Esophagus muscularis mucosa (tissue), 4 donors: ENCODE results near the gene CCM2. TPM values are rescaled to one million over a fixed set of nuclear protein-coding genes. Genes with fewer than 3 reads are reported as not detected.

ENCODE experiments used
- DNase-seq: peaks from one replicate; pipeline ENCODE4 v3.0.0-alpha.2; 2017; ENCODE audit errors: extremely low spot score
- H3K27ac ChIP-seq, 4 donors: fragments of 200-600 bp; sonication (generic); replicated peaks in 1 of 4; 1 replicate in 3 of 4; 2 replicates in 1 of 4; pipeline ENCODE4 v1.5.1; 2016 to 2019; ENCODE audit warnings: mild to moderate bottlenecking in 1 of 4
- H3K27me3 ChIP-seq, 4 donors: fragments of 200-600 bp; sonication (generic); one replicate each; pipeline versions ENCODE4 v1.5.1 to v1.6.0; 2016 to 2019
- H3K36me3 ChIP-seq, 4 donors: fragments of 200-600 bp; sonication (generic); one replicate each; pipeline ENCODE4 v1.5.1; 2016 to 2019
- H3K4me1 ChIP-seq, 4 donors: fragments of 200-600 bp; sonication (generic); one replicate each; pipeline ENCODE4 v1.5.1; 2016 to 2019
- H3K4me3 ChIP-seq, 4 donors: fragments of 200-600 bp; sonication (generic); 1 replicate in 2 of 4; 2 replicates in 2 of 4; pipeline ENCODE4 v1.5.1; 2016 to 2019; ENCODE audit warnings: mild to moderate bottlenecking in 4 of 4, moderate library complexity in 1 of 4
- H3K9me3 ChIP-seq, 4 donors: fragments of 200-600 bp; sonication (generic); 1 replicate in 3 of 4; 2 replicates in 1 of 4; pipeline ENCODE4 v1.5.1; 2016 to 2019
- EP300 ChIP-seq: sonication (generic); formaldehyde crosslinking; IDR thresholded peaks from one replicate; pipeline ENCODE4 v1.6.1; 2017; ENCODE audit warnings: antibody characterized with exemption
- POLR2A ChIP-seq: fragments of 450-650 bp; IDR thresholded peaks from one replicate; pipeline ENCODE4 v1.6.1; 2017; ENCODE audit warnings: antibody characterized with exemption, moderate library complexity, mild to moderate bottlenecking, low read depth
- POLR2AphosphoS5 ChIP-seq, 2 donors: sonication (generic); formaldehyde crosslinking; IDR thresholded peaks; one replicate each; pipeline ENCODE4 v1.6.1; 2017; ENCODE audit warnings: antibody characterized with exemption in 2 of 2
- WGBS: methylation state at CpG from one replicate; pipeline ENCODE4 v1.1.5; 2018; 5-methylcytosine and 5-hydroxymethylcytosine counted together
- intact Hi-C: fragments of 100-400 bp; cut with DNase I; formaldehyde crosslinking; loops from one replicate; pipeline ENCODE4 v1.15.1; 2023
- total RNA-seq, 4 donors: library from RNA; depleted of rRNA; stranded (reverse); fragments of >200 nt; gene quantifications; one replicate each; pipeline versions ENCODE4 v1.1.0 to v1.2.1, GENCODE V29; 2016
- TF ChIP-seq, protein P1 (sequence below), 3 experiments: fragments of 200-600 bp in 2 of 3; fragments of 450-650 bp in 1 of 3; sonication (generic) in 2 of 3; IDR thresholded peaks; one replicate each; pipeline ENCODE4 v1.5.1; 2017 to 2019; ENCODE audit warnings: antibody characterized with exemption in 3 of 3, mild to moderate bottlenecking in 2 of 3, moderate library complexity in 1 of 3

Gene CCM2
- total RNA-seq, 4 donors from 2014 or later = 40.3 to 61.7 (median 49.4) TPM

- WGBS = 79% methylated on average over 12 of the region's 14 CpGs
- no peaks in the 10 kb centered on the region for H3K27me3 ChIP-seq
Observed at GRCh38 chr7:45102785-45103712, 103.0 kb downstream of the CCM2 start.

DNA sequence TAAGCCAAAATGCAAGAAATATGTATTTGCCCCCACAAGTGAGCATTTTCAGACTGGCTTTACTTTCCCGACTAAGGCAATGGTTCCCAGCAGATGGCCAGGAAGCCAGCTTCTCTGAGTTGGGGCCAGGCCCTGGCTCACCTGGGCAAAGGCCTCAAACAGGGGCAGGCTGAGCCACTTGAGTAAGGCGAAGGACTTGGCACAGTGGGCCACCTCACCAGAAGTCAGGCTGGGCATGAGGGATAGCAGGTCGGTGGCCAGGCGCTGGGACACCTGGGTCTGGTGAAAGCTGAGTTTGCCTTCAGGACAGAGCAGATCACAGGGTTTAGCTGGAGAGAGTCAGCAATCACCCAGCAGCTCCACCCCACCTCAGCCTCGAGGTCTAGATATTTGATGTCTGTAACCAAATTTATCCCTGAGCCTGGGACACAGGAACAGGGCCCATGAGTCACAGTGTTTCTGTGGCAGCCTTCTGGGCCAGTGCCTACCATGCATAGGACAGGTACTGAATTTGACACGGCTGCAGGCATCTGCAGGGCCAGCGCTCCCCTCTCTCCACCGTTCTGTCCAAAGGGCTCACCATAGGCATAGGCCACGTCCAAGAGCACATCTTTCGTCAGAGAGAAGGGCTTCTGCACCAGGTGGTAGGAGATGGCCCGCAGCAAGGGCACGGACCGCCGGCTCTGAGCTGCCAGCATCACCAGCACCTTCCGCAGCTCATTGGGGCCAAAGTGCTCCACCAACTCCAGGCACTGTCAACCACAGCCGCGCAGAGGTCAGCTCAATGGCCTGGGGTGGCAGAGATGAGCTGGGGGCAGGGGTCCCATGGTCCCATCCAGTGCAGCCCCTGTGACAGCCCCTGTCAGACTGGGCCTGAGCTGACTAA is 104.2 kb downstream of the CCM2 start:
- peaks cover 30 to 37% (median 36%) of the 10 kb centered on the region in 4 donors for H3K4me1 ChIP-seq
- TF ChIP-seq POLR2A = no peak
- TF ChIP-seq, protein P1, sequence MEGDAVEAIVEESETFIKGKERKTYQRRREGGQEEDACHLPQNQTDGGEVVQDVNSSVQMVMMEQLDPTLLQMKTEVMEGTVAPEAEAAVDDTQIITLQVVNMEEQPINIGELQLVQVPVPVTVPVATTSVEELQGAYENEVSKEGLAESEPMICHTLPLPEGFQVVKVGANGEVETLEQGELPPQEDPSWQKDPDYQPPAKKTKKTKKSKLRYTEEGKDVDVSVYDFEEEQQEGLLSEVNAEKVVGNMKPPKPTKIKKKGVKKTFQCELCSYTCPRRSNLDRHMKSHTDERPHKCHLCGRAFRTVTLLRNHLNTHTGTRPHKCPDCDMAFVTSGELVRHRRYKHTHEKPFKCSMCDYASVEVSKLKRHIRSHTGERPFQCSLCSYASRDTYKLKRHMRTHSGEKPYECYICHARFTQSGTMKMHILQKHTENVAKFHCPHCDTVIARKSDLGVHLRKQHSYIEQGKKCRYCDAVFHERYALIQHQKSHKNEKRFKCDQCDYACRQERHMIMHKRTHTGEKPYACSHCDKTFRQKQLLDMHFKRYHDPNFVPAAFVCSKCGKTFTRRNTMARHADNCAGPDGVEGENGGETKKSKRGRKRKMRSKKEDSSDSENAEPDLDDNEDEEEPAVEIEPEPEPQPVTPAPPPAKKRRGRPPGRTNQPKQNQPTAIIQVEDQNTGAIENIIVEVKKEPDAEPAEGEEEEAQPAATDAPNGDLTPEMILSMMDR (IDR thresholded peaks at IDR 0.05) = no peak
- TF ChIP-seq POLR2AphosphoS5 (IDR thresholded peaks at IDR 0.05) = no peak
- no peak for TF ChIP-seq EP300
- no peak for DNase-seq
- H3K27ac ChIP-seq = no peak overlapping the region
- intact Hi-C loops = no loop called here
- H3K4me3 ChIP-seq = no peak overlapping the region
- WGBS = 92% methylated on average over 12 of the region's 17 CpGs
- peaks cover 99 to 100% (median 99%) of the 10 kb centered on the region in 4 donors for H3K36me3 ChIP-seq
- no peaks in the 10 kb centered on the region for H3K9me3 ChIP-seq
- no peaks in the 10 kb centered on the region for H3K27me3 ChIP-seq

More at GRCh38 chr7:45102785-45103712, 103.0 kb downstream of the CCM2 start:
- H3K4me3 ChIP-seq = no peak overlapping the region
- intact Hi-C loops = no loop called here
- peaks cover 18 to 28% (median 24%) of the 10 kb centered on the region in 4 donors for H3K4me1 ChIP-seq
- no peak for DNase-seq
- TF ChIP-seq, protein P1 (IDR thresholded peaks at IDR 0.05) = no peak
- TF ChIP-seq POLR2A (no peak), EP300 (no peak), POLR2AphosphoS5 (IDR thresholded peaks at IDR 0.05) (no peak)
- no peaks in the 10 kb centered on the region for H3K9me3 ChIP-seq
- H3K36me3 ChIP-seq = peaks cover 92 to 98% (median 95%) of the 10 kb centered on the region in 4 donors
- H3K27ac ChIP-seq = no peak overlapping the region

DNA sequence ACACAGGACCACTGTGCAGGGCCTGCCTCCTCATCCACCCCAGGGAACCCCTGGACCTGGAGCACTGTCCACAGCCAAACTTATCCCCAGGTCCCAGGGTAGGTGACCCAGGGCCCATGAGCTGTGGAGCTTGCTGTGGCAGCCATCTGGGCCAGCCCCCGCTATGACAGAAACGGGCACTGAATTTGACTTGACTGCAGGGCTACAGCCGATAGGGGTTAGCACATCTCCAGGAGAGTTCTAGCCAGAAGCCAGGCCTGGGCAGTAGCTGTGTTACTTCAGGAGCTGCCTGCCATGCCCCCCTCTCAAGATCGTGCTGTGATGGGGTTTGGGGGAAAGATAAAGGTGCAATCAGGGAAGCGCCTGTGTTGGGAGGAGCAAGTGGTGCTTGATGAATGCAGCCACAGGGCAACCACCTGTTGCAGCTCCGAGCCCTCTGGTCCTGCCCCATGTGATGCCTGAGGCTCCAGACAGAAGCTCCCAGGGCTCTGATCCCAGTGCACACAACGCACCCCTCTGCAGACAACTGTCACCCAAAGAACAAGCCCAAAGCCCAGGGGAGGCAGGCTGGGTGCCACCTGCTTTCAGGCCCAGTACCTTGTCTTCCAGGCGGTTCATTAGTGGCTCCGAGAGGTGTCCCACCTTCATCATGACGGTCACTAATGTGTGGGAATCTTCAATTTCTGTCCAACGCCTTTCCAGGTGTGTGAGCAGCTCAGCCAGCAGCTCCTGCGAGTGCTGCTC is 105.0 kb downstream of the CCM2 start:
- Histone ChIP-seq H3K36me3 (peaks cover 90 to 94% (median 91%) of the 10 kb centered on the region in 4 donors), H3K4me1 (peaks cover 35 to 45% (median 40%) of the 10 kb centered on the region in 4 donors), H3K9me3 (no peaks in the 10 kb centered on the region), H3K4me3 (no peak overlapping the region), H3K27me3 (no peaks in the 10 kb centered on the region), H3K27ac (no peak overlapping the region)
- intact Hi-C loops = no loop called here
- no peak for DNase-seq
- TF ChIP-seq POLR2AphosphoS5 (IDR thresholded peaks at IDR 0.05) (no peak), POLR2A (no peak)
- WGBS = 96% methylated on average over 11 of the region's 12 CpGs

DNA sequence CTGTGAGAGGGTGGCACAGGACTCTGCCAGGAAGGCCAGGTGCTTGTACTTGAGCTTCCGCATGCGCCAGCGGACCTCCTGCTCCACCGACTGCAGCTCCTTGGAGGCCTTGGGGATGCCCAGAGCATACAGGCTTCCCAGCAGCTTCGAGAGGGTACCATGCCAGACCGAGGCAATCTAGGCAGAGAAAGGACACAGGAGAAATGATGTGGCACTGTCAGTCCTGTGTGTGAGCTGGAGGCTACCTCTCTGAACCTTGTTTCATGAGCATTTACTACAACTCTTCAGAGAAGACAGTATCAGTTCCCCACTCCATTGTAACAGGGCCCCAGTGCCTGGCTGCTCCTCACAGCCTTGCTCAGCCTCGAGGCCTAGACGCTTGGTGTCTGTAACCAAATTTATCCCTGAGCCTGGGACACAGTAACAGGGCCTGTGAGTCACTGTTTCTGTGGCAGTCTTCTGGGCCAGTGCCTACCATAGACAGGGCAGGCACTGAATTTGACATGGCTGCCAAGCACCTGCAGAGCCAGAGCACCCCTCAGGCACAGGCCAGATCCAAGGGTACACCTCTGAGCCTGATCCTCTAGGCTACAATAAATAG is 105.7 kb downstream of the CCM2 start:
- WGBS = 100% methylated on average over 4 of the region's 8 CpGs
- H3K9me3 ChIP-seq = no peaks in the 10 kb centered on the region
- no peak for TF ChIP-seq POLR2AphosphoS5 (IDR thresholded peaks at IDR 0.05)
- TF ChIP-seq EP300 = no peak
- TF ChIP-seq POLR2A = no peak
- TF ChIP-seq, protein P1 (IDR thresholded peaks at IDR 0.05) = no peak
- H3K27ac ChIP-seq = no peak overlapping the region
- no peaks in the 10 kb centered on the region for H3K27me3 ChIP-seq
- no peak overlapping the region for H3K4me3 ChIP-seq
- no peak for DNase-seq
- H3K36me3 ChIP-seq = peaks cover 84 to 88% (median 84%) of the 10 kb centered on the region in 4 donors
- H3K4me1 ChIP-seq = peaks cover 42 to 52% (median 47%) of the 10 kb centered on the region in 4 donors
- intact Hi-C loops = no loop called here
